ENCODE data around the gene ACSL5. TPM values are rescaled to one million over a fixed set of nuclear protein-coding genes. Genes with fewer than 3 reads are reported as not detected.

The ACSL5 gene
- total RNA-seq, 1 donor from 2014 or later: 1.5 TPM

GRCh38 chr10:112346774-112347173, 27.1 kb upstream of the ACSL5 start:
- no peak for DNase-seq (ENCODE audit: low read depth)
- Histone ChIP-seq H3K27me3 (ENCODE audit: control insufficient read depth, insufficient read depth, low read length) (no peaks in the 10 kb centered on the region), H3K4me3 (ENCODE audit: low read depth, low read length) (no peak overlapping the region), H3K36me3 (ENCODE audit: control insufficient read depth, insufficient read depth, low read length) (no peaks in the 10 kb centered on the region)
- TF ChIP-seq, protein P1, sequence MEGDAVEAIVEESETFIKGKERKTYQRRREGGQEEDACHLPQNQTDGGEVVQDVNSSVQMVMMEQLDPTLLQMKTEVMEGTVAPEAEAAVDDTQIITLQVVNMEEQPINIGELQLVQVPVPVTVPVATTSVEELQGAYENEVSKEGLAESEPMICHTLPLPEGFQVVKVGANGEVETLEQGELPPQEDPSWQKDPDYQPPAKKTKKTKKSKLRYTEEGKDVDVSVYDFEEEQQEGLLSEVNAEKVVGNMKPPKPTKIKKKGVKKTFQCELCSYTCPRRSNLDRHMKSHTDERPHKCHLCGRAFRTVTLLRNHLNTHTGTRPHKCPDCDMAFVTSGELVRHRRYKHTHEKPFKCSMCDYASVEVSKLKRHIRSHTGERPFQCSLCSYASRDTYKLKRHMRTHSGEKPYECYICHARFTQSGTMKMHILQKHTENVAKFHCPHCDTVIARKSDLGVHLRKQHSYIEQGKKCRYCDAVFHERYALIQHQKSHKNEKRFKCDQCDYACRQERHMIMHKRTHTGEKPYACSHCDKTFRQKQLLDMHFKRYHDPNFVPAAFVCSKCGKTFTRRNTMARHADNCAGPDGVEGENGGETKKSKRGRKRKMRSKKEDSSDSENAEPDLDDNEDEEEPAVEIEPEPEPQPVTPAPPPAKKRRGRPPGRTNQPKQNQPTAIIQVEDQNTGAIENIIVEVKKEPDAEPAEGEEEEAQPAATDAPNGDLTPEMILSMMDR (IDR thresholded peaks at IDR 0.05; ENCODE audit: insufficient read depth, low read length, poor library complexity, severe bottlenecking): no peak

GRCh38 chr10:112347709-112348671, 25.9 kb upstream of the ACSL5 start:
- Histone ChIP-seq H3K27me3 (ENCODE audit: control insufficient read depth, insufficient read depth, low read length) (no peaks in the 10 kb centered on the region), H3K4me3 (ENCODE audit: low read depth, low read length) (no peak overlapping the region), H3K36me3 (ENCODE audit: control insufficient read depth, insufficient read depth, low read length) (no peaks in the 10 kb centered on the region)
- TF ChIP-seq, protein P1 (IDR thresholded peaks at IDR 0.05; ENCODE audit: insufficient read depth, low read length, poor library complexity, severe bottlenecking): no peak
- DNase-seq (ENCODE audit: low read depth): no peak

DNA sequence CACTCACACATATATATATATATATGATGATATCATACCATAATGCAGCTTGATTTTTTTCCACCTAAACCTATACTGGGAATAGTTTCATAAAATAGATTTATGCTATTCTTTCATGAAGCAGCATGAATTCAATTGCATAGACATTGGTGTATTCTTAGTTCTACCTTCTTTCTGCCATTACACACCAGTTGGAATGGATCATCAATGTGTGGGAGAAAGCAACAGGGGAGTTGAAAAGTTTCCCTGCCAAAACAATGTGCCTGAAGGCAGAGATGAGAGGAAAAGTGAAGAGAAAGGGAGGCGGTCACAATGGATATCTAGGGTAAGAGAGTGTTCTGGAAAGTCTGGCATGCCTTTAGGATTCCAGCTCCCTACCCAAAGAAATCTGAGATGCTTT, 25.2 kb upstream of the ACSL5 start:
- DNase-seq (ENCODE audit: low read depth): no peak
- TF ChIP-seq, protein P1 (IDR thresholded peaks at IDR 0.05; ENCODE audit: insufficient read depth, low read length, poor library complexity, severe bottlenecking): no peak
- no peaks in the 10 kb centered on the region for H3K36me3 ChIP-seq (ENCODE audit: control insufficient read depth, insufficient read depth, low read length)
- no peaks in the 10 kb centered on the region for H3K27me3 ChIP-seq (ENCODE audit: control insufficient read depth, insufficient read depth, low read length)
- H3K4me3 ChIP-seq (ENCODE audit: low read depth, low read length): no peak overlapping the region

GRCh38 chr10:112349521-112350085, 24.3 kb upstream of the ACSL5 start:
- TF ChIP-seq, protein P1 (IDR thresholded peaks at IDR 0.05; ENCODE audit: insufficient read depth, low read length, poor library complexity, severe bottlenecking): no peak
- Histone ChIP-seq H3K27me3 (ENCODE audit: control insufficient read depth, insufficient read depth, low read length) (no peaks in the 10 kb centered on the region), H3K4me3 (ENCODE audit: low read depth, low read length) (no peak overlapping the region), H3K36me3 (ENCODE audit: control insufficient read depth, insufficient read depth, low read length) (no peaks in the 10 kb centered on the region)
- DNase-seq (ENCODE audit: low read depth): no peak

GRCh38 chr10:112351146-112351545, 22.8 kb upstream of the ACSL5 start:
- TF ChIP-seq, protein P1 (IDR thresholded peaks at IDR 0.05; ENCODE audit: insufficient read depth, low read length, poor library complexity, severe bottlenecking): no peak
- no peaks in the 10 kb centered on the region for H3K27me3 ChIP-seq (ENCODE audit: control insufficient read depth, insufficient read depth, low read length)
- no peak for DNase-seq (ENCODE audit: low read depth)
- H3K36me3 ChIP-seq (ENCODE audit: control insufficient read depth, insufficient read depth, low read length): no peaks in the 10 kb centered on the region
- H3K4me3 ChIP-seq (ENCODE audit: low read depth, low read length): no peak overlapping the region
